A549 treated with CpdA at 1 μM for 4 hours (cell line): ENCODE results near the gene INCENP. TPM values are rescaled to one million over a fixed set of nuclear protein-coding genes. Genes with fewer than 3 reads are reported as not detected.

Source experiments
- total RNA-seq: library from RNA; stranded (reverse); fragments of 200-300 nt; extraction: Qiagen RNA extraction; gene quantifications from 5 replicates; pipeline ENCODE4 v1.2.3, GENCODE V29; 2022; ENCODE audit warnings: low read depth

Gene INCENP
- 48.8 to 59.2 TPM (median 57.7 TPM) in 5 replicates for total RNA-seq

DNA sequence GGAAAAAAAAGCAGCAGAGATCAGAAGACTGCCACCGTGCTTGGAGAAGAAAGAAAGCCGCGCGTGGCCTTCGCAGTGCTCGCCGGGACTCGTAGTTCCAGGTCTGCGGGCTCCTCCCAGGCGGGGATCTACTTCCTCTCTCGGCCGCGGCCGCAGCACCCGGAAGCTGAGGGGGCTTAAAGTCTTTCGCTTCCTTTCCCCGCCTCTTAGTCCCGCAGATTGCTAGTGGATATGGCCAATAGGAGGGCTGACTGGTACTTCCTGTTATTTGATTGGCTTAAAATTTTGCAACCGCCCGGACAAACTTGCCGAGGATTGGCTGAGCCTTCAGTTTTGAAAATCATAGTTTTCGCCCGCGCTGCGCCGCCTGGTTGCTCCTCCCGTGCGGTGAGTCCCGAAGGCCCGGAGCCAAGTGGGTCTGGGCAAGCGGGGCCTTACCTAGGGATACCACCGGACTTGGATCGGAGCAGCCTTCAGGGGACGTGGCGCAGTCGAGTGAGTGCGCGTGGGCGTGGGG is at the start of gene INCENP:
Gene INCENP (plus strand): TSS at position 343 of the 517 bp plus-strand sequence. CDS start 4,151 bp downstream, outside the sequence.

DNA sequence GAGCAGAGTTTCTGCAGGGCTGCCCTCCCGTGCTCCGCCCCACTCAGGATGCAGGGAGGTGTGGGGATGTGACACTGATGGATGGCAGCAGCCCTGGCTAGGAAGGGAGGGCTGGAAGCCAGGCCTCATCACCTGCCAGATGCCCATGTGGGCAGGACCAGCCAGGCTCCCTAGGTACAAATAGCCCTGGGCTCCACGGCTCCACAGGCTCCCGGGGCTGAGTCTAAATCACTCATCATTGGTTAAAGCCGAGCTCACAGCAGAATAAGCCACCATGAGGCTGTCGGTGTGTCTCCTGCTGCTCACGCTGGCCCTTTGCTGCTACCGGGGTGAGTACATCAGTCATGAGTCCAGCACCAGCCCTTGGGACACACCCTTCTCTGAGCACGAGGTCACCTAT is 66.2 kb downstream of the INCENP start, which contains the start of gene SCGB1D1:
Gene SCGB1D1 (plus strand): TSS at position 206 of the 400 bp plus-strand sequence. CDS start 69 bp downstream, at position 275.

Other genes with a start within 250 kb of the INCENP start
- gene FADS3, start 232.5 kb upstream of the INCENP start, total RNA-seq: 35.6 to 50.7 TPM (median 50.3 TPM) in 5 replicates
- 8.9 to 14.3 TPM (median 11.4 TPM) in 5 replicates for gene RAB3IL1, start 206.4 kb upstream of the INCENP start, total RNA-seq
- 2.1 to 8.7 TPM (median 5.1 TPM) in 5 replicates for gene BEST1, start 173.7 kb upstream of the INCENP start, total RNA-seq
- gene FTH1, start 156.4 kb upstream of the INCENP start, total RNA-seq: 9,185 to 18,649 TPM (median 17,524 TPM) in 5 replicates
- gene SCGB1D1, start 66.2 kb downstream of the INCENP start, total RNA-seq: not detected in 5 replicates
- gene SCGB2A1, start 84.7 kb downstream of the INCENP start, total RNA-seq: not detected in 5 replicates
- gene SCGB1D2, start 118.2 kb downstream of the INCENP start, total RNA-seq: not detected in 5 replicates
- not detected in 5 replicates for gene SCGB2A2, start 146.1 kb downstream of the INCENP start, total RNA-seq
- gene SCGB1D4, start 175.1 kb downstream of the INCENP start, total RNA-seq: not detected in 5 replicates
- gene ASRGL1, start 213.4 kb downstream of the INCENP start, total RNA-seq: 10.1 to 16.0 TPM (median 12.6 TPM) in 5 replicates